Glomerular endothelial cell (primary cell): ENCODE data around the gene TMEM270. TPM values are rescaled to one million over a fixed set of nuclear protein-coding genes. Genes with fewer than 3 reads are reported as not detected.

ENCODE experiments used
- DNase-seq: peaks from one replicate; pipeline ENCODE4 v3.0.0-alpha.2; 2011; ENCODE audit warnings: low read depth, low spot score; ENCODE audit errors: extremely low read depth
- total RNA-seq: library from RNA; depleted of rRNA; stranded (reverse); fragments of >200 nt; gene quantifications from 2 replicates; pipeline ENCODE4 v1.2.3, GENCODE V29; 2015

TMEM270 gene
- total RNA-seq, 1 donor from 2014 or later: not detected

DNA sequence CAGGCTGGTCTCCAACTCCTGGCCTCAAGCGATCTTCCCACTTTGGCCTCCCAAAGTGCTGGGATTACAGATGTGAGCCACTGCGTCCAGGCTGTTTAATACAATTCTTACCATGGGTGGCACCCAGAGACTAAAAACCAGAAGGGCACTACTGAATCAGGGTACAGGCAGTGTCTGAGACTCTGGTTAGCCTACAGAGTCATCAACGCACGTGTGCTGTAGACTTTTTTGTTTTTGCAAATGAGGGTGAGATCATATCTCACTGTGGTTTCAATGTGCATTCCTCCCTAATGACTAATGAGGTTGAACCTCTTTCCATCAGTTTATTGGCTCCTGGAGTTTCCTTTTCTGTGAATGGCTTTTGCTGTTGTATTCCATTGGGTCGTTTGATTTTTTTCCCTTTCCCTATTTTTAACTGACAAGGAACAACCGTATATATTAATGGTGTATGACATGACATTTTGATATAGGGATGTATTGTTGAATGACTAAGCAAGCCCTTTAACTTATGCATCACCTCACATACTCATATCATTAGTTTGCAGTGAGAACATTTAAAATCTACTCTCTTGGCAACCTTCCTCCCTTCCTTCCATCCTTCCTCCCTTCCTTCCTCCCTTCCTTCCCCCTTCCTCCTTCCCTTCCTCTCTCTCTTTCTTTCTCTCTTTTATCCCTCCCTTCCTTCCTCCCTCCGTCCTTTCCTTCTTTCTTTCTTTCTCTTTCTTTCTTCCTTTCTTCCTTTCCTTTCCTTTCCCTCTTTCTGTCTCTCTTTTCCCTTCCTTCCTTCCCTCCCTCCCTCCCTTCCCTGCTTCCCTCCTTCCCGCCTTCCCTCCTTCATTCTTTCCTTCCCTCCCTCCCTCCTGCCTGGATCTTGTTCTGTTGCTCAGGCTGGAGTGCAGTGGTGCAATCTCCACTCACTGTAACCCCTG lies 9.3 kb upstream of the TMEM270 start:
- DNase-seq: peak; percentile 95

DNA sequence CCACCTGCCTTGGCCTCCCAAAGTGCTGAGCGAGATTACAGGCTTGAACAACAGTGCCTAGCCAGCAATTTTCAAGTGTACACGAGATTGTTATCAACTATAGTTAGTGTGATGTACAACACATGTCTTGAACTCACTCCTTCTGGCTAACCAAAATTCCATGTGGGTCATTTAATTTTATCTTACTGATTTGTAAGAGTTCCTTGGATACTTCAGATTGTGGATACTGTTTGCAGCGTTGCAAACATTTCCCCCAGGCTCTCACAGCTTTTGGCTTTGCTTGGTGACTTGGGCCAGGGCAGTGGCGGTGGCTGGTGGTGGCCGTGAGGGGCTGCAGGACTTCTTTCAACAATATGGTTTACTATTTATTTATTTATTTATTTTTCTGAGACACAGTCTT lies 8.5 kb upstream of the TMEM270 start:
- no peak for DNase-seq

DNA sequence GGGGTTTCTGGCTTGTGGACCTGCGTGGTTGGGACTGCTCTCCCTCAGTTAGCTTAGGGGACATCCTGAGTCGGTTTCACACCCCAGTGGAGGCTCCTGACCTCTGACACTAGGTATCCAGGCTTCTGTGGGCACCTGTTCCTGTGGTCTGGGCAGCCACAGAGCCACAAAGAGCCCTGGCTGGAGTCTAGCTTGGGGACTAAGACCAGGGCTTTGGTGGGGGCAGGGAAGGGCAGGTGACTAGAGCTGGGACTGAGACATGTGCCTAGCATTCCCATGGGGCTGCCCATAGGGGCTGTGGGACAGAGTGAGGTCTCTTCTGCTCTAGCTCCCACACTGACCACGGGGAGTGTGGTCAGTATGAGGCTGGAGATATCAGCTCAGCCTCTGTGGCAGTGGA lies 4.0 kb upstream of the TMEM270 start:
- no peak for DNase-seq

DNA sequence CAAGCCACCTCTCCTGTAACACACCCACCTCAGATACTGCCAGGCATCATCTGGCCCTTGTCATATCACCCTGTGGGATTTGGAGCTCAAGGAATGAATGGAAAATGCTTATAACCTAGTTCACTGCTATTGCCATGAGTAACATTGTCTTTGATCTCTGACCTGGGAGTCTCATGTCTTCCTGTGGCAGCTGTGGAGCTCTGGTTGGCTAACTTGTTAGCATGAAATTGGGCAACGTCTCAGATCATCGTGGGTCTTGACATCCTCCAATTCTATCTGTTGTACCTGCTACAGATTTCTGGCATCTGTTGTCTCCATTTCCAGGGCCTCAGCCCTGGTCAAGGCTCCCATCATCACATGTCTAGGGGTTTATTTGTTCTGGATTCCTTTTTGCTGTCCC lies 2.2 kb upstream of the TMEM270 start:
- DNase-seq: no peak

DNA sequence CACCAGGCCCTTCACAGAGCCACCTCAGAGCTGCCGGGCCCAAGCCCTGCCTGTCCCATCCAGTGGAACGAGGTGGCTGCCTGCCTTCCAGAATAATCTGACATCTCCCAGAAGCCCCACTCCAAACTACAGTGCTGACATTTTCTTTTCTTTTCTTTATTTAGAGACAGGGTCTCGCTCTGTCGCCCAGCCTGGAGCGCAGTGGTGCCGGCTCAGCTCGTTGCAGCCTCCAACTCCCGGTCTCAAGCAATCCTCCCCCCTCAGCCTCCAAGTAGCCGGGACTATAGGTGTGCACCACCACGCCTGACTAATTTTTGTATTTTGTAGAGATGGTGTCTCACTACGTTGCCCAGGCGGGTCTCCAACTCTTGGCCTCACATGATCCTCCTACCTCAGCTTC lies 346 bp downstream of the TMEM270 start:
- no peak for DNase-seq

DNA sequence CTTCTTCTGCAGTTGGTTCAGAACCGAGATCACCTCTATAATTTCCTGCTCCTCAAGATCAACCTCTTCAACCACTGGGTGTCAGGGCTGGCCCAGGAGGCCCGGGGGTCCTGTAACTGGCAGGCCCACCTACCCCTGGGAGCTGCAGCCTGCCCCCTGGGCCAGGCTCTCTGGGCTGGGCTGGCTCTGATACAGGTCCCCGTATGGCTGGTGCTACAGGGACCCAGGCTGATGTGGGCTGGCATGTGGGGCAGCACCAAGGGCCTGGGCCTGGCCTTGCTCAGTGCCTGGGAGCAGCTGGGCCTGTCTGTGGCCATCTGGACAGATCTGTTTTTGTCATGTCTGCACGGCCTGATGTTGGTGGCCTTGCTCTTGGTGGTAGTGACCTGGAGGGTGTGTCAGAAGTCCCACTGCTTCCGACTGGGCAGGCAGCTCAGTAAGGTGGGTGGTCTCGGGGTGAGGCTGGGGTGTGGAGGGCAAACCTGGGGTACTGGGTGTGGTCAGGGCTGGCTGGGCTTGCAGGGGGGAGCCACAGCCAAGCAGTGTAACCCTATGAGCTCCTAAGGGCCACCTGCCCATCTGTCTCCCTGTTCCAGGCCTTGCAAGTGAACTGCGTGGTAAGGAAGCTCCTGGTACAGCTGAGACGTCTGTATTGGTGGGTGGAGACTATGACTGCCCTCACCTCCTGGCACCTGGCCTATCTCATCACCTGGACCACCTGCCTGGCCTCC lies 4.2 kb downstream of the TMEM270 start:
- no peak for DNase-seq

DNA sequence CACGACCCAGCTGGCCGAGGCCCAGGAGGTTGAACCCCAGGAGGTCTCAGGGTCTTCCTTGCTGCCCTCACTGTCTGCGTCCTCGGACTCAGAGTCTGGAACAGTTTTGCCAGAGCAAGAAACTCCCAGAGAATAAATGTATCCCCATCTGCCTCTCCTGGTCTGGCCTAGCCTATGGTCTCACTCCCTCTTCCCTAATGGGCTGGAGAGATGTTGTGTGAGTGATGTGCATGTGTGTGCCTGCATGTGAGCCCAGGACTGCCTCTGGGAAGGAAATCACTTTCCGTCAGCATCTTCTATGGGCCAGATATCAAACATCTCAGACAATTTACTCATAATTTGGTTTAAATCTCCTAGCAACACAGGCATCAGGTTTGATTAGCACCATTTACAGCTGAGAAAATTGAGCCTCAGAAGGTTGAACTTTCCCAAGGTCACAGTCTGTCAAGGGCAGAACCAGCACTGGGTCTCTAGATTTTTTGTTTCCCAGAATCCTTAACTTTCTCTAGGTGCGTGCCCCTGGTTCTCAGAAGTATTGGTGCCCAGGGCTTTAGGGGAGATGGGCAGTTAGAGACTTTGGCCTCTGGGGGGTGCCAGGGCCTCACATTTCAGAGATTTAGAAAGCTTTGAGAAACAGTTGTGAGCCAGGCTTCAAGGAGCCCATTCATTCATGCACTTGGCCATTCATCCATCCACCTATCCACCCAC lies 4.9 kb downstream of the TMEM270 start:
- DNase-seq: no peak

DNA sequence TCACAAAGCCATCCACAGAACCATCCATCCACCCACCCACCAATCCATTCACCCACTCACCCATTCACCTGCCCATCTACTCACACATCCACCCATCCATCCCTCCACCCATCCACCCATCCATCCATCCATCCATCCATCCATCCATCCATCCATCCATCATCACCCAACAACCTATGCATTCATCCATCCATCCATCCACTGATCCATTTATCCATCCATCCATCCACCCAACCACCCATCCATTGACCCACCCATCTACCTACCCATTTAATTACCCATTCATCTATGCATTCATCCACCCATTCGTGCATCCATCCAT lies 5.4 kb downstream of the TMEM270 start:
- no peak for DNase-seq

DNA sequence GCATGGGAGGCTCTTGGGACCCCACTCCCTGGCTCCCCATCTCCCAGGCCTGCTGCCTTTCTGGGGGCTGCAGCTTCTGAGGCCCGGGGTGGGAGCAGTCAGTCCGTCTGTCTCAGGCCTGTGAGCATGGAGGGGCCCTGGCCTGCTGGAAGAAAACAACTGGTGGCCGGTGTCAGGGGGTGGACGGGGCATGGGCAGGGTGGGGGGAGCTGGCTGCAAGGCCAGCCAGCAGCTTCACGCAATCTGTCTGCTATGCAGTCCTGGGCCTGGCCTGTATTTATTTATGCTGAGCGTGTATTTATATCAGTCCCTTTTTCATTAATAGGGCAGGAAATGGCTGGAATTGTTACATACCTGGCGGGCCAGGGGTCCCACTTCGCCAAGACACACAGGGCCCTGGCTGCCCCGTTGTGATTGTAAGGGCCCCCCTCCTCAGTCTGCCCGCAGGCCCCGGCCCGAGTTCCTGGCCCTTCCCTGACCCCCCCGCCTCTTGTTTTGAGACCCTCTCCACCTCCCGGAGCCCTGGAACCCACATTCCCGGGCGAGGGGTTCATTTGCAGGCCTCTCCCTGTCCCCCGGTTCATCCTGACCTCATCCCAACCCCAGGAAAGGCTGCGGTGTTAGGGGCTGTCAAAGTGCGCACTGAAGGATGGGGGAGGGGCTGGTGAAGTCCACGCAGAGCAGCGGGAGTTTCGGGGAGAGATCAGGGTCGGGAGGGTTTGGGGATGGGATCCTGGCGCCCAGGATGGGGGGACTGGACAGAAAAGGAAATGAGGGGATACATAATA lies 8.2 kb downstream of the TMEM270 start:
- no peak for DNase-seq

DNA sequence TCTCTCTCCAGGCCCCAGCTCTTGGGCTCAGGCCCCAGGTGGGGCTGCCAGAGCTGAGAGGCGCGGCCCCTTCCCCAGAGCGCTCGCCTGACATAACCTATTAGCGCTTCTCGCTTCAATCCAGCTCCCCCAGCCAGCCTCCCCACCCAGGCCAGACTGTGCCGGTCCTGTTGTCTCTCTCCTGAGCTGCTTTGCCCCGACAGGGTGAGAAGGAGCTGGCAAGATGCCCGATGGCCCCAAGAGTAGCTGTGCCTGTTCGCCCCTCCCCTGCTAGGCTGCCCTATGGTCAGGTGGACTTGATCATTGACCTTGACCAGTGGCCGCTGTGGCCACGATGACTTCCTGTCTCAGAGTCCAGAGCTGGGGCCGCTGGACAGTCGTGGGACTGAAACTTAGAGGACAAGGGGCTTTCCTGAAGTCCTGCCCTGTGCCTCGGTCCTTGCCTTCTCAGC lies 9.1 kb downstream of the TMEM270 start:
- DNase-seq: no peak

DNA sequence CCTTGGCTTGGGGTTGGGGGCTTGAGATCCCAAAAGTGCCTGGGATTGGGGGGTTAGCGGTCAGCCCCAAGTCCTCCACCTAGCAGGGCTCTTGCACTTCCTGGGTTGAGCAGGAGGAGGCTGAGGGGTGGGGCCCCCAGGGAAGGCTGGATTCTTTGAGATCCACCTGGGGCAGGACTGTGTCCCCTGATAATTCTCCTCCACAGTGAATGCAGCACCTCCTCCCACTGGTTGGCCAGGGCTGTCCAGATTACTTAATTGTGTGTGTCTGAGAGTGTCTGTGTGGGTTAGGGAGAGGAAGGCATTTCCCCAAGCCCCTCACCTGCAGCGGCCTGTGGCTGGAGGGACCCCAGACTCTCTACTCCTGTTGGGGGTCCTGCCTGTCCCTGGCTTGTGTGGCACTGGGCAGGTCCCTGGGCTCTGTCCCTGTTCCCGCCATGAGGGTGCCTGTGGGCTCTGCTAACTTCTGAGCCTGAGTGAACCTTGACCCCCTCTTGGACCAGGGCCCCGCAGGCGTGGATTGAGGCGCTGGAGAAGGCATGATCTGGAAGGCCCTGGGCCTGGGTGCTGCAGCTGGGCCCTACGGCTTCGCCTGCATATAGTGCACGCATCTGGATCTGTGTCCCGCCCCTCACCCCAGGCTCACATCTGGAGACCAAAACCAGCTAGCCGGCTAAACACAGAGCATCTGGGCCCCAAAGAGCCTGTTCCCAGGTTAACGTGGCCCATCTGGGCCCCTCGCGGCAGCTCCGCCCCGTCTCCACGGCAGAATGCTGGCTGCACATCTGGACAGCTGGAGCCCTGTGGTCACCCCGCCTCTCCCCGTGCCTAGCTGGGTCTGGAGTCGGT lies 10.4 kb downstream of the TMEM270 start:
- no peak for DNase-seq

DNA sequence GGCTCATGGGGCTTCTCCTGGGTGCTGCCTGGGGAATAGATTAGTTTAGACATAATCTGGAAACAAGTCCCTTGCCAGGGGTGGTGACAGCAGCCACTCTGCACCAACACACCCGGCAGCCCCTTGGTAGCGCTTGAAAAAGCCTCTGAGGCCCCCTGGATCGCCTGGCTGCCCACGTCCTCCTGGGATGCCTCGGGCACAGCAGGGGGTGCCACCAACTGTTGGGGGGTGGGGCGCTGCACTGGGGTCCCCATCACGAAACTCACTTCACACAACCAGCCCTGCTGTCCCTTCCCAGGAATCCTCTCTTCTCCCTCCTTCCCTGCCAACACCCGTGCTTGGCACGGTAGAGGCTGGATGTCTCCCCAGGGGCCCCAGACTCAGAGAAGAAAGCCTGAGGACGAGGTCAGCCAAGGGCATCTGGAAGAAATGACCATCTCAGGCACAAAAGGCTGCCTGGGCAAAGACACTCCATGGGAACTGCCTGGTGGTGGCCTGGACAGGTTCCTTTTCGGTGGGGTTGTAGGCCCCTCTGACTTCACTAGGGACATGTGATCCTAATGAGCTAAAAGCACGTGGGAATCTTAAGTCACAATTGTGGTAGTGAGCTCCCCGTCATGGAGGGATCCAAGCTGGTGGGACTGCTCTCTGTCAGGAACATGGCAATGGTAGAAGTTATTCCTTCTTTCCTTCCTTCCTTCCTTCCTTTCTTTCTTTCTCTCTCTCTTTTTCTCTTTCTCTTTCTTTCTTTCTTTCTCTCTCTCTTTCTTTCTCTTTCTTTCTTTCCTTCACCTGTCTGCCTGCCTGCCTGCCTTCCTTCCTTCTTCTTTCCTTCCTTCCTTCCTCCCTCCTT lies 11.3 kb downstream of the TMEM270 start:
- no peak for DNase-seq

DNA sequence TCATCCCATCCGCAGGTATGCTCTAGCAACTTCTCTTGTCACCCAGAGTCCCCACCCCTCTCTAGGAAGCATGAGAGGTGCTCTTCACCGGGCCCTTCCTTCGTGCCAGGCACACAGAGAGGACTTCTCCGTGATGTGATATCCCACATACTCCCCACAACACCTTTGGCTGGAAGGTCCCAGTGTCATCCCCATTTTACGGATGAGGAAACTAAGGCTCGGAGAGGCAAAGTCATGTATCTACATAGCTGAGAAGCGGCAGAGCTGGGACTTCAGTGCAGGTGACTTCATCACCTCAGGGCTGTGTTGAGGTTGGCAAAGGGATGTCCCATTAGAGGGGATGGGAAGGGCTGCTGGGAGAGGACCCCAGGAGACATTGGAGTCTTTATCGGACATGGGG lies 15.4 kb downstream of the TMEM270 start:
- DNase-seq: no peak

DNA sequence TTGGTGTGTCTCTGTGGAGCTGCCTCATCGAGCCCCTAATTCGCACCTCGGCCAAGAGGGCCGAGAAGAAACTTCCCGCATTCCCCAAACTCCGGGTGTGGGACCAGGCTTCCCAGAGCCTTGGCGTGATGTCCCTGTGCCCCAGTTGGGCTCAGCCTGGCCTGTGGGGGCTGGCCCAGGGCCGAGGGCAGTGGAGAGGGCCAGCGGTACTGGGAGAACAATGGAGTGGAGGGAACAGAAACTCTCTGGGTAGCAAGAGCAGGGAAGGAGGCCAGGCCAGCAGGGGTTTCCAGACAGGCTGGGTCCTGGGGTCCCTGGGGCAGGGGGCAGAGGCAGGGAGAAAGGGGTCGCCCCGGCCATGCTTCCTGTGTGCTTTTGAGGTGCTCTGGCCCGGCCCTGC lies 16.0 kb downstream of the TMEM270 start:
- DNase-seq: no peak

DNA sequence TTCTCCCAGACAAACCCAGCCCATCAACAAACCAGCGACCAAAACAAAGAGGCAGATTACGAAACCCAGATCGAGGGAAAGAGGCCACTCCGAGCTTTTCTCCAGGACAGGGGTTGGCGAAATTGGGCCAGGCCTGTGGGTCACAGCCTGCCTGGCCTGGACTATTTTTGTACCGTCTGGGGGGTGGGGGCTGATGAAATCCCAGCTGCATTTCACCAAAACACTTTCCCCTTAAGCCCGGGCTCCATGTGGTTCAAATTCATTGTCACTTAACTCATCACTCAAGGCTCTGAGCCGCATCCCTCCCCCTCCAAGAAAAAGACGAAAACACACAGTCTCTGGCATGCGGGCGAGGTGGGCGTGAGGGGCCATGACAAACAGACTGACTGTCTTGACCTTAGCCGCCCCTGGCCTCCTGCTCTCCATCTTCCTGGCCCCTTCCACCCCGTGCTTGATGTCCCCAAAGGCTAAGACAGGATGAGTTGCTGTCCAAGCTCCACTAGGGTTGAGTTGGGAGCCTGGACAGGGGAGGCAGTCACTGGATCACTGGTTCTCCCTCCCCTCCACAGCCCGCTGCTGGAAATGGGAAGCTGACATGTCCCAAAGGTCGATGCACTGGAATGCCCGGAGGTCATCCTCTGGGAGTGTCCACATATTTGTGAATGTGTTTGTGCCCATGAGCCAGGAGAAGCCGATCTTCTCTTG lies 19.2 kb downstream of the TMEM270 start:
- no peak for DNase-seq

DNA sequence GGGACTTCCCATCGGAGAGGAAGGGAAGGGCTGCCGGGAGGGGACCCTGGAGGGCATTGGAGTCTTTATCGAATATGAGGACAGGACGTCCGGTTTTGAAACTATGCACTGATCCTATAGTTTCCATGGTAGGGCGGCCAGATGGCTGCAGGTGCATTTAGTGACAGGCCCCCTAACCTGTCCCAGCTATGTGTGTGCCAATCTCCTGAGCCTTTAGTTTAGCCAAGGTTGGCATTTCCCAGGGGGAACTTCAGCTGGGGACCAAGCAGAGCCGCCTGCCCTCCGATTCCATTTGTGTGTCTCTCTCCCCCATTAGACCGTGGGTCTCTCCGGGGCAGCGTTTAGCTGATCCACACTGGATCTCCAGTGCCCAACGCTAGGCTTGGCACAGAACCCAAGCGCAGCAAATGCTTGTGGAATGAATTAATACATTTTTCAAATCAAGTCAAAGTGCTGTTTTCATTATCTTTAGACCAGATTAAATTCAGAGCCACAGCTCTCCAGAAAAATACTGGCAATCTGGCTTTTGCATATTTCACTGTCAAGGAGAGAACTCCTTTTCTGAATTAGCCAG lies 19.9 kb downstream of the TMEM270 start:
- DNase-seq: no peak

DNA sequence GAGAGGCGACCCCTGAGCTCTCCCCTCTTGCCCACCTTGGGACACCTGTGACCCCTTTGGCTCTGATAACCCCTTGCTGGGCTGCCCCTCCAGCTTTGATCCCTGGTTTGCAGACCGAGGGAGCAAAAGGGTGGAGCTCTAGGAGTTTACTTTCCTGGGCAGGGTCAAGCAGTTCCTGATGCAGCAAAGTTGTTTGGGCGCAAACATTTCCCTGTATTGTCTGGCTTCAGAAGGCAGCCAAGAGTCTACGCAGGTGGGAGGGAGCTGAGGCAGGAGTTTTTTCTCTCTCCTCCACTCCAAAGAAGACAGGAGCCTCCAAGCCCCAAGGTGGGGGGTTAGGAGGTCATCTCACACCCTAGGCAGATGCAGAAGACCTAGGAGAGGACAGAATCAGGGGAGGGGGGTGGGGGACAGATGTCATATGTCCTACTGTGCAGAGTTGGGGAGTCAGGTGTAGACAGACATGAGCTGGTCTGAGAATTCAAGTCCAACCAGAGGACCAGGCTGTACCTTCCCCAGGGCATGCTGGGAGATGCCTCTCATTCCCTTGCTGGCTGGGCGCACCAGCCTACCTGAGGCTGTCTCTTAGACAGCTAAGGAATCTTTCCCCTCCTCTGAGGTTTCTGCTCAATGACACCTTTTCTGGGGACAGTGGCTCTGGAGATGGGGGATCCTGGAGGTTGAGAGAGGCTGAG lies 20.5 kb downstream of the TMEM270 start:
- DNase-seq: no peak
